Mucosa of stomach (tissue), 1 donor: ENCODE measurements around the gene PAX2.

Experiments used
- H3K27me3 ChIP-seq: one replicate; pipeline ENCODE4 v1.7.0; 2013; ENCODE audit warnings: mild to moderate bottlenecking, low read length; ENCODE audit not compliant: control insufficient read depth, insufficient read depth
- H3K36me3 ChIP-seq: one replicate; pipeline ENCODE4 v1.7.0; 2013; ENCODE audit warnings: low read length; ENCODE audit not compliant: control insufficient read depth, insufficient read depth
- H3K4me1 ChIP-seq: one replicate; pipeline ENCODE4 v1.7.0; 2013; ENCODE audit warnings: mild to moderate bottlenecking, low read length; ENCODE audit not compliant: control insufficient read depth, insufficient read depth
- H3K4me3 ChIP-seq: one replicate; pipeline ENCODE4 v1.7.0; 2013; ENCODE audit warnings: low read length
- H3K9ac ChIP-seq: one replicate; pipeline ENCODE4 v1.7.0; 2013; ENCODE audit warnings: mild to moderate bottlenecking, low read length, moderate library complexity
- H3K9me3 ChIP-seq: one replicate; pipeline ENCODE4 v1.7.0; 2013; ENCODE audit warnings: mild to moderate bottlenecking, low read length, moderate library complexity; ENCODE audit not compliant: control insufficient read depth
- donor health status: Pancreatic carcinoma.

The PAX2 gene

GRCh38 chr10:100866010-100866409 is 120.6 kb downstream of the PAX2 start:
- Histone ChIP-seq H3K4me3 (no peak overlapping the region), H3K9ac (no peak overlapping the region), H3K27me3 (peaks cover 33% of the 10 kb centered on the region), H3K4me1 (no peaks in the 10 kb centered on the region), H3K36me3 (no peaks in the 10 kb centered on the region), H3K9me3 (no peaks in the 10 kb centered on the region)

GRCh38 chr10:100866575-100867098 is 121.3 kb downstream of the PAX2 start:
- peaks cover 33% of the 10 kb centered on the region for H3K27me3 ChIP-seq

DNA sequence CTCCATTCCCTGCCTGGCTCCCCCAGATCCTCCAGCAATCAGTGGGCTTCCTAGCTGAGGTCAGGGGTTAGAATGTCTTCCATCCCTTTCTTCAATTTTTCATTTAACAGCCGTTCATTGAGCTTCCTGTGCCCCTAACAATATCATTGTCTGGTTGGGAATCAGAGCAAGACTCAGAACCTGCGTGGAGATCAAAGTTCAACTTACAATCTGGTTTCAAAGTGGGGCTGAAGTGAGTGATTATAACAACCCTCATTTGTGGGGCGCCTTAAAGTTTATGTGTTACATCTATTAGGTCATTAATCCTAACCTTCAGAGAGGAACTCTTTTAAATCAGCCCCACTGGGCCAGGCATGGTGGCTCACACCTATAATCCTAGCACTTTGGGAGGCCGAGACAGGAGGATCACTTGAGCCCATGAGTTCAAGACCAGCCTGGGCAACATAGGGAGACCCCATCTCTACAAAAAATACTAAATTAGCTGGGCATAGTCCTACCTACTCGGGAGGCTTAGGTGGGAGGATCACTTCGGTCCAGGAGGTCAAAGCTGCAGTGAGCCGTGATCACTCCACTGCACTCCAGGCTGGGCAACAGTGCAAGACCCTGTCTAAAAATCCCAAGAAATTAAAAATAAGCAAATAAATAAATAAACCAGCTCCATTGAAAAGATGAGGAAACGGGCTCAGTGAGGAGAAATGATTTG is 122.0 kb downstream of the PAX2 start:
- Histone ChIP-seq H3K9me3 (no peaks in the 10 kb centered on the region), H3K27me3 (peaks cover 33% of the 10 kb centered on the region), H3K4me1 (no peaks in the 10 kb centered on the region), H3K9ac (no peak overlapping the region), H3K36me3 (no peaks in the 10 kb centered on the region), H3K4me3 (no peak overlapping the region)

More at GRCh38 chr10:100866575-100867098, 121.3 kb downstream of the PAX2 start:
- Histone ChIP-seq H3K9ac (no peak overlapping the region), H3K36me3 (no peaks in the 10 kb centered on the region), H3K9me3 (no peaks in the 10 kb centered on the region), H3K4me1 (no peaks in the 10 kb centered on the region), H3K4me3 (no peak overlapping the region)

DNA sequence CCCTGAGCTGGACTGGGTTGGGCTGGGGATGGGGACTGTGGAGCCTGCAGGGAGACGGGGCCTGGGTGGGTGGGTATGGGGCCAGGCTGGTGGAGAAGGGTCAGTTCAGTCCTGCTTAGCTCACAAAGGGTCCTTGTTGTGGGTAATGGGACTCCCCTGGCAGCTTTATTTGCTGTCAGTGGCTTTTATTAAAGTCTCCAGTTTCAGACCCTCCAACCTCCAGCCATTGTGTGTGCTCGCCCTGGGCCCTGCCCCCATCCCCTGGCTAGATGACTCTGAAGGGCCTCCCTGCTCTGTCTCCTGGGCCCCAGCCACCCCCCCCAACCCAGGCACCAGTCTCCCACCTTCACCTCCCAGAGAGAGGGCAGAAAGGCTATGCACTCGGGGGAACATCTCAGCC is 123.0 kb downstream of the PAX2 start:
- peaks cover 30% of the 10 kb centered on the region for H3K27me3 ChIP-seq
- H3K4me3 ChIP-seq: no peak overlapping the region
- H3K4me1 ChIP-seq: no peaks in the 10 kb centered on the region
- no peaks in the 10 kb centered on the region for H3K36me3 ChIP-seq
- H3K9me3 ChIP-seq: no peaks in the 10 kb centered on the region
- H3K9ac ChIP-seq: no peak overlapping the region

DNA sequence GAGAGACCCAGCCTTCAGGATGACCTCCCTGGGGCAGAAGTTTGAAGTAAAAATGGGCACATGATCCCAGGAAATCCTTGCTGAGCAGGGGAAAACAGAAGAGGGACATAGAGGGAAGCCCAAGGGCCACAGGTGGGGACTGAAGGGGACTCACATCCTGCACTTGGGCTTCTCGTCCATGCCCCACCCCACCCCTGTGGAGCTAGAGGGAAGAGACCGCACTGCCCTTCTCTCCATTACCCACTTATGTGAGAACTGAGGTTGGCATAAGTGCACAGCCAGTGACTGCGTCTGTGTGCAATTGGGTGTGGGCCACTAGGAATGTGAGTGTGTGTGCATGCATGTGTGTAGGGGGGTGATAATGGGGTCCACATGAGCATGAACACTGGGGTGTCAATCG is 124.0 kb downstream of the PAX2 start:
- H3K9me3 ChIP-seq: no peaks in the 10 kb centered on the region
- no peak overlapping the region for H3K4me3 ChIP-seq
- H3K27me3 ChIP-seq: peaks cover 33% of the 10 kb centered on the region
- no peaks in the 10 kb centered on the region for H3K4me1 ChIP-seq
- H3K9ac ChIP-seq: no peak overlapping the region
- H3K36me3 ChIP-seq: no peaks in the 10 kb centered on the region

GRCh38 chr10:100872034-100872791 is 126.8 kb downstream of the PAX2 start:
- Histone ChIP-seq H3K4me3 (no peak overlapping the region), H3K4me1 (no peaks in the 10 kb centered on the region), H3K9ac (no peak overlapping the region), H3K27me3 (peaks cover 32% of the 10 kb centered on the region), H3K36me3 (no peaks in the 10 kb centered on the region), H3K9me3 (no peaks in the 10 kb centered on the region)

DNA sequence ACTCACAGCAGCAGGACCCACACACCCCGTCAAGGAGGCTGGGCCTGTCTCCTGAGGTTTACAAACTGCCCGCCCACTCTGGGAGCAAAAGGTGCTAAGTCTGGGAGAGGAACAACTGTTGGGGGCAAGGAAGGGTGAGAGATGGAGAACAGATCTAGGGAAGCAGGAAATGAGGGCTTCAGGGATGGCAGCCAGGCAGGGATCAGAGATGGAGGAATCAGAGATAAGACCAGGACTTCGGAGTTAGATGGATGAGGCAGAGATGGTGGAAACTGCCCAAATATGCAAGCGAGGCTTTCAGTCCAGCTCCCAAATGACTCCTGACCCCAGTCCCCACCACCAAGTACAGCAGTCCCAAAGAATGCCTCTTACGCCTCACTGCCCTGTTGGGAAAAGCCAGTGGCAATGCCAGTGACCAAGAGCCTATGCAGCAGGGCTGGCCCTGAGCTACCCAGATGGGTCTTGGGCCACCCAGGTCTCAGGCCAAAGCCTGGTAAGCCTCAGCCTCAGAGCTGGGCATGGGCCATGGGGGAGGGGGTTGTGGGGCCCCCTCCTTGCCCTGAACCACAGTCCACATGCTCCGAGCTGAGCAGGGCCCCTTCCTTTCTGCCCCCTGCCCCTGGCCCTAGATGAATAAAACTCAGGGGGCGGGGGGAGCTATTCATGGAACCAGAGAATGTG is 127.9 kb downstream of the PAX2 start:
- Histone ChIP-seq H3K36me3 (no peaks in the 10 kb centered on the region), H3K9ac (no peak overlapping the region), H3K4me3 (no peak overlapping the region), H3K27me3 (peaks cover 29% of the 10 kb centered on the region), H3K9me3 (no peaks in the 10 kb centered on the region), H3K4me1 (no peaks in the 10 kb centered on the region)

GRCh38 chr10:100873827-100874326 is 128.5 kb downstream of the PAX2 start:
- H3K27me3 ChIP-seq: peaks cover 29% of the 10 kb centered on the region
- H3K4me3 ChIP-seq: no peak overlapping the region
- no peaks in the 10 kb centered on the region for H3K4me1 ChIP-seq
- no peaks in the 10 kb centered on the region for H3K9me3 ChIP-seq
- H3K36me3 ChIP-seq: no peaks in the 10 kb centered on the region
- no peak overlapping the region for H3K9ac ChIP-seq

- Histone ChIP-seq H3K36me3 (no peaks in the 10 kb centered on the region), H3K4me3 (no peak overlapping the region), H3K9me3 (no peaks in the 10 kb centered on the region), H3K4me1 (no peaks in the 10 kb centered on the region), H3K27me3 (peaks cover 32% of the 10 kb centered on the region), H3K9ac (no peak overlapping the region)
Observed at GRCh38 chr10:100874702-100875483, 129.5 kb downstream of the PAX2 start.

GRCh38 chr10:100875484-100876166 is 130.2 kb downstream of the PAX2 start:
- Histone ChIP-seq H3K4me1 (no peaks in the 10 kb centered on the region), H3K36me3 (no peaks in the 10 kb centered on the region), H3K4me3 (no peak overlapping the region), H3K9me3 (no peaks in the 10 kb centered on the region), H3K9ac (no peak overlapping the region), H3K27me3 (peaks cover 33% of the 10 kb centered on the region)
